Measurements from ENCODE around the gene TTC39C. TPM values are rescaled to one million over a fixed set of nuclear protein-coding genes. Genes with fewer than 3 reads are reported as not detected.
A peak's percentile ranks its signal among the peaks of the same experiment; 100 is the strongest.

The TTC39C gene
- total RNA-seq, 1 donor from 2014 or later: 9.9 TPM

- Histone ChIP-seq H3K4me1 (ENCODE audit: control insufficient read depth in 3 of 3, insufficient read depth in 3 of 3, low read length in 3 of 3) (peaks cover 6 to 8% (median 8%) of the 10 kb centered on the region in 3 donors), H3K9me3 (ENCODE audit: control insufficient read depth in 3 of 3, low read length in 3 of 3) (no peaks in the 10 kb centered on the region), H3K27me3 (ENCODE audit: control insufficient read depth in 3 of 3, insufficient read depth in 3 of 3, low read length in 3 of 3) (no peaks in the 10 kb centered on the region), H3K9ac (ENCODE audit: low read depth in 1 of 3, low read length in 3 of 3) (peak overlapping the region in 1 of 3 donors; percentile 10), H3K36me3 (ENCODE audit: control insufficient read depth in 3 of 3, insufficient read depth in 3 of 3, low read length in 3 of 3) (no peaks in the 10 kb centered on the region), H3K4me3 (ENCODE audit: low read length in 3 of 3) (peak overlapping the region in 1 of 3 donors; percentile 1), H3K27ac (ENCODE audit: low read depth, low read length) (no peak overlapping the region)
Measured at GRCh38 chr18:24075767-24076597, 61.4 kb downstream of the TTC39C start.

GRCh38 chr18:24076950-24077349 lies 62.4 kb downstream of the TTC39C start:
- Histone ChIP-seq H3K9me3 (ENCODE audit: control insufficient read depth in 3 of 3, low read length in 3 of 3) (no peaks in the 10 kb centered on the region), H3K27ac (ENCODE audit: low read depth, low read length) (no peak overlapping the region), H3K36me3 (ENCODE audit: control insufficient read depth in 3 of 3, insufficient read depth in 3 of 3, low read length in 3 of 3) (no peaks in the 10 kb centered on the region), H3K4me3 (ENCODE audit: low read length in 3 of 3) (no peak overlapping the region), H3K4me1 (ENCODE audit: control insufficient read depth in 3 of 3, insufficient read depth in 3 of 3, low read length in 3 of 3) (peaks cover 6 to 8% (median 8%) of the 10 kb centered on the region in 3 donors), H3K9ac (ENCODE audit: low read depth in 1 of 3, low read length in 3 of 3) (no peak overlapping the region), H3K27me3 (ENCODE audit: control insufficient read depth in 3 of 3, insufficient read depth in 3 of 3, low read length in 3 of 3) (no peaks in the 10 kb centered on the region)

- Histone ChIP-seq H3K4me3 (ENCODE audit: low read length in 3 of 3) (no peak overlapping the region), H3K9me3 (ENCODE audit: control insufficient read depth in 3 of 3, low read length in 3 of 3) (no peaks in the 10 kb centered on the region), H3K4me1 (ENCODE audit: control insufficient read depth in 3 of 3, insufficient read depth in 3 of 3, low read length in 3 of 3) (peaks cover 6 to 8% (median 8%) of the 10 kb centered on the region in 3 donors), H3K36me3 (ENCODE audit: control insufficient read depth in 3 of 3, insufficient read depth in 3 of 3, low read length in 3 of 3) (no peaks in the 10 kb centered on the region), H3K9ac (ENCODE audit: low read depth in 1 of 3, low read length in 3 of 3) (no peak overlapping the region), H3K27me3 (ENCODE audit: control insufficient read depth in 3 of 3, insufficient read depth in 3 of 3, low read length in 3 of 3) (no peaks in the 10 kb centered on the region), H3K27ac (ENCODE audit: low read depth, low read length) (no peak overlapping the region)
Measured at GRCh38 chr18:24078391-24078790, 63.8 kb downstream of the TTC39C start.

- H3K27ac ChIP-seq (ENCODE audit: low read depth, low read length): no peak overlapping the region
- no peaks in the 10 kb centered on the region for H3K9me3 ChIP-seq (ENCODE audit: control insufficient read depth in 3 of 3, low read length in 3 of 3)
- no peaks in the 10 kb centered on the region for H3K27me3 ChIP-seq (ENCODE audit: control insufficient read depth in 3 of 3, insufficient read depth in 3 of 3, low read length in 3 of 3)
- no peak overlapping the region for H3K4me3 ChIP-seq (ENCODE audit: low read length in 3 of 3)
- H3K4me1 ChIP-seq (ENCODE audit: control insufficient read depth in 3 of 3, insufficient read depth in 3 of 3, low read length in 3 of 3): peaks cover 3 to 6% (median 5%) of the 10 kb centered on the region in 3 donors
- H3K9ac ChIP-seq (ENCODE audit: low read depth in 1 of 3, low read length in 3 of 3): no peak overlapping the region
- no peaks in the 10 kb centered on the region for H3K36me3 ChIP-seq (ENCODE audit: control insufficient read depth in 3 of 3, insufficient read depth in 3 of 3, low read length in 3 of 3)
Measured at GRCh38 chr18:24080861-24081260, 66.3 kb downstream of the TTC39C start.

GRCh38 chr18:24083550-24083949 lies 69.0 kb downstream of the TTC39C start:
- H3K9ac ChIP-seq (ENCODE audit: low read depth in 1 of 3, low read length in 3 of 3): no peak overlapping the region
- H3K4me1 ChIP-seq (ENCODE audit: control insufficient read depth in 3 of 3, insufficient read depth in 3 of 3, low read length in 3 of 3): peaks cover 0 to 2% (median 1%) of the 10 kb centered on the region in 3 donors
- H3K27me3 ChIP-seq (ENCODE audit: control insufficient read depth in 3 of 3, insufficient read depth in 3 of 3, low read length in 3 of 3): no peaks in the 10 kb centered on the region
- H3K9me3 ChIP-seq (ENCODE audit: control insufficient read depth in 3 of 3, low read length in 3 of 3): no peaks in the 10 kb centered on the region
- no peak overlapping the region for H3K4me3 ChIP-seq (ENCODE audit: low read length in 3 of 3)
- no peaks in the 10 kb centered on the region for H3K36me3 ChIP-seq (ENCODE audit: control insufficient read depth in 3 of 3, insufficient read depth in 3 of 3, low read length in 3 of 3)
- no peak overlapping the region for H3K27ac ChIP-seq (ENCODE audit: low read depth, low read length)

GRCh38 chr18:24086082-24086481 lies 71.5 kb downstream of the TTC39C start:
- Histone ChIP-seq H3K4me3 (ENCODE audit: low read length in 3 of 3) (no peak overlapping the region), H3K9me3 (ENCODE audit: control insufficient read depth in 3 of 3, low read length in 3 of 3) (no peaks in the 10 kb centered on the region), H3K9ac (ENCODE audit: low read depth in 1 of 3, low read length in 3 of 3) (no peak overlapping the region), H3K27me3 (ENCODE audit: control insufficient read depth in 3 of 3, insufficient read depth in 3 of 3, low read length in 3 of 3) (no peaks in the 10 kb centered on the region), H3K4me1 (ENCODE audit: control insufficient read depth in 3 of 3, insufficient read depth in 3 of 3, low read length in 3 of 3) (peaks cover 6 to 13% (median 11%) of the 10 kb centered on the region in 3 donors), H3K36me3 (ENCODE audit: control insufficient read depth in 3 of 3, insufficient read depth in 3 of 3, low read length in 3 of 3) (no peaks in the 10 kb centered on the region), H3K27ac (ENCODE audit: low read depth, low read length) (no peak overlapping the region)

- H3K27ac ChIP-seq (ENCODE audit: low read depth, low read length): no peak overlapping the region
Measured at GRCh38 chr18:24089076-24089475, 74.5 kb downstream of the TTC39C start.

GRCh38 chr18:24089515-24090337 lies 75.2 kb downstream of the TTC39C start:
- Histone ChIP-seq H3K27me3 (ENCODE audit: control insufficient read depth in 3 of 3, insufficient read depth in 3 of 3, low read length in 3 of 3) (no peaks in the 10 kb centered on the region), H3K9ac (ENCODE audit: low read depth in 1 of 3, low read length in 3 of 3) (no peak overlapping the region), H3K4me3 (ENCODE audit: low read length in 3 of 3) (no peak overlapping the region)

More at GRCh38 chr18:24089076-24089475, 74.5 kb downstream of the TTC39C start:
- Histone ChIP-seq H3K4me1 (ENCODE audit: control insufficient read depth in 3 of 3, insufficient read depth in 3 of 3, low read length in 3 of 3) (peaks cover 6 to 13% (median 11%) of the 10 kb centered on the region in 3 donors), H3K27me3 (ENCODE audit: control insufficient read depth in 3 of 3, insufficient read depth in 3 of 3, low read length in 3 of 3) (no peaks in the 10 kb centered on the region), H3K9me3 (ENCODE audit: control insufficient read depth in 3 of 3, low read length in 3 of 3) (no peaks in the 10 kb centered on the region), H3K9ac (ENCODE audit: low read depth in 1 of 3, low read length in 3 of 3) (no peak overlapping the region), H3K4me3 (ENCODE audit: low read length in 3 of 3) (no peak overlapping the region), H3K36me3 (ENCODE audit: control insufficient read depth in 3 of 3, insufficient read depth in 3 of 3, low read length in 3 of 3) (no peaks in the 10 kb centered on the region)

GRCh38 chr18:24090876-24091275 lies 76.3 kb downstream of the TTC39C start:
- H3K27ac ChIP-seq (ENCODE audit: low read depth, low read length): no peak overlapping the region
- no peaks in the 10 kb centered on the region for H3K9me3 ChIP-seq (ENCODE audit: control insufficient read depth in 3 of 3, low read length in 3 of 3)
- peaks cover 6 to 13% (median 11%) of the 10 kb centered on the region in 3 donors for H3K4me1 ChIP-seq (ENCODE audit: control insufficient read depth in 3 of 3, insufficient read depth in 3 of 3, low read length in 3 of 3)
- H3K9ac ChIP-seq (ENCODE audit: low read depth in 1 of 3, low read length in 3 of 3): no peak overlapping the region
- H3K27me3 ChIP-seq (ENCODE audit: control insufficient read depth in 3 of 3, insufficient read depth in 3 of 3, low read length in 3 of 3): no peaks in the 10 kb centered on the region
- H3K36me3 ChIP-seq (ENCODE audit: control insufficient read depth in 3 of 3, insufficient read depth in 3 of 3, low read length in 3 of 3): no peaks in the 10 kb centered on the region
- H3K4me3 ChIP-seq (ENCODE audit: low read length in 3 of 3): no peak overlapping the region

More at GRCh38 chr18:24089515-24090337, 75.2 kb downstream of the TTC39C start:
- Histone ChIP-seq H3K36me3 (ENCODE audit: control insufficient read depth in 3 of 3, insufficient read depth in 3 of 3, low read length in 3 of 3) (no peaks in the 10 kb centered on the region), H3K9me3 (ENCODE audit: control insufficient read depth in 3 of 3, low read length in 3 of 3) (no peaks in the 10 kb centered on the region), H3K4me1 (ENCODE audit: control insufficient read depth in 3 of 3, insufficient read depth in 3 of 3, low read length in 3 of 3) (peaks cover 6 to 13% (median 11%) of the 10 kb centered on the region in 3 donors), H3K27ac (ENCODE audit: low read depth, low read length) (no peak overlapping the region)

GRCh38 chr18:24094561-24094960 lies 80.0 kb downstream of the TTC39C start:
- Histone ChIP-seq H3K27me3 (ENCODE audit: control insufficient read depth in 3 of 3, insufficient read depth in 3 of 3, low read length in 3 of 3) (no peaks in the 10 kb centered on the region), H3K4me1 (ENCODE audit: control insufficient read depth in 3 of 3, insufficient read depth in 3 of 3, low read length in 3 of 3) (peaks cover under 1 to 1% (median 1%) of the 10 kb centered on the region in 3 donors), H3K36me3 (ENCODE audit: control insufficient read depth in 3 of 3, insufficient read depth in 3 of 3, low read length in 3 of 3) (no peaks in the 10 kb centered on the region), H3K27ac (ENCODE audit: low read depth, low read length) (no peak overlapping the region), H3K9ac (ENCODE audit: low read depth in 1 of 3, low read length in 3 of 3) (no peak overlapping the region), H3K4me3 (ENCODE audit: low read length in 3 of 3) (no peak overlapping the region), H3K9me3 (ENCODE audit: control insufficient read depth in 3 of 3, low read length in 3 of 3) (peaks cover 0 to 2% (median 0%) of the 10 kb centered on the region in 3 donors)
